GM19239 (cell line): Measurements from ENCODE around the gene MICAL2.

Experiments
- DNase-seq: peaks from one replicate; pipeline ENCODE4 v3.0.0; 2011; ENCODE audit warnings: low spot score; ENCODE audit not compliant: insufficient read length
- FAIRE-seq: peaks from 2 replicates; lab custom pipeline; 2011; peaks lifted over from hg19 to GRCh38; lab: Jason Lieb, UNC

The MICAL2 gene

GRCh38 chr11:12112750-12113149 lies 2.4 kb downstream of the MICAL2 start:
- no peak for FAIRE-seq

GRCh38 chr11:12113294-12113693 lies 2.9 kb downstream of the MICAL2 start:
- no peak for FAIRE-seq

More at GRCh38 chr11:12112750-12113149, 2.4 kb downstream of the MICAL2 start:
- no peak for DNase-seq

GRCh38 chr11:12114193-12115033 lies 4.0 kb downstream of the MICAL2 start:
- FAIRE-seq (no peak), DNase-seq (no peak)

More at GRCh38 chr11:12113294-12113693, 2.9 kb downstream of the MICAL2 start:
- DNase-seq = no peak

GRCh38 chr11:12116425-12117032 lies 6.1 kb downstream of the MICAL2 start:
- FAIRE-seq = no peak
- DNase-seq = no peak

GRCh38 chr11:12117200-12117599 lies 6.8 kb downstream of the MICAL2 start:
- no peak for DNase-seq
- no peak for FAIRE-seq

GRCh38 chr11:12117611-12118010 lies 7.2 kb downstream of the MICAL2 start:
- FAIRE-seq = no peak

GRCh38 chr11:12118949-12119348 lies 8.6 kb downstream of the MICAL2 start:
- FAIRE-seq (no peak), DNase-seq (no peak)

More at GRCh38 chr11:12117611-12118010, 7.2 kb downstream of the MICAL2 start:
- no peak for DNase-seq

- no peak for FAIRE-seq
- DNase-seq = no peak
Measured at GRCh38 chr11:12119502-12119901, 9.1 kb downstream of the MICAL2 start.

GRCh38 chr11:12120031-12121008 lies 9.9 kb downstream of the MICAL2 start:
- FAIRE-seq = no peak

GRCh38 chr11:12121011-12121410 lies 10.6 kb downstream of the MICAL2 start:
- no peak for DNase-seq
- FAIRE-seq = no peak

More at GRCh38 chr11:12120031-12121008, 9.9 kb downstream of the MICAL2 start:
- DNase-seq = no peak

GRCh38 chr11:12121517-12121916 lies 11.1 kb downstream of the MICAL2 start:
- no peak for FAIRE-seq
- no peak for DNase-seq

GRCh38 chr11:12122083-12122482 lies 11.7 kb downstream of the MICAL2 start:
- DNase-seq = no peak
- no peak for FAIRE-seq

GRCh38 chr11:12123273-12123672 lies 12.9 kb downstream of the MICAL2 start:
- DNase-seq = no peak
- FAIRE-seq = no peak

- no peak for FAIRE-seq
- no peak for DNase-seq
Measured at GRCh38 chr11:12123799-12124198, 13.4 kb downstream of the MICAL2 start.

- DNase-seq = no peak
- no peak for FAIRE-seq
Measured at GRCh38 chr11:12124306-12124705, 13.9 kb downstream of the MICAL2 start.

GRCh38 chr11:12125609-12126149 lies 15.3 kb downstream of the MICAL2 start:
- FAIRE-seq = no peak

GRCh38 chr11:12126344-12127019 lies 16.1 kb downstream of the MICAL2 start:
- DNase-seq = no peak
- no peak for FAIRE-seq

More at GRCh38 chr11:12125609-12126149, 15.3 kb downstream of the MICAL2 start:
- DNase-seq = no peak

- DNase-seq = no peak
- no peak for FAIRE-seq
Measured at GRCh38 chr11:12127206-12127898, 17.0 kb downstream of the MICAL2 start.

GRCh38 chr11:12128301-12128751 lies 17.9 kb downstream of the MICAL2 start:
- DNase-seq = no peak

More at GRCh38 chr11:12128301-12128751, 17.9 kb downstream of the MICAL2 start:
- no peak for FAIRE-seq
